HFF-Myc (cell line): ENCODE data around the gene C5AR2.

Experiments used
- DNase-seq: peaks from one replicate; pipeline ENCODE4 v3.0.0-alpha.2; 2011; ENCODE audit warnings: low read depth; ENCODE audit errors: extremely low read depth
- H3K4me3 ChIP-seq: replicated peaks from 2 replicates; pipeline ENCODE4 v1.5.1; 2011; ENCODE audit warnings: low read depth, mild to moderate bottlenecking, control low read depth, low read length
- CTCF ChIP-seq: IDR thresholded peaks from 2 replicates; pipeline ENCODE4 v1.5.1; 2012; ENCODE audit warnings: mild to moderate bottlenecking, low read depth, low read length, control low read depth; ENCODE audit errors: missing control alignments

The C5AR2 gene

DNA sequence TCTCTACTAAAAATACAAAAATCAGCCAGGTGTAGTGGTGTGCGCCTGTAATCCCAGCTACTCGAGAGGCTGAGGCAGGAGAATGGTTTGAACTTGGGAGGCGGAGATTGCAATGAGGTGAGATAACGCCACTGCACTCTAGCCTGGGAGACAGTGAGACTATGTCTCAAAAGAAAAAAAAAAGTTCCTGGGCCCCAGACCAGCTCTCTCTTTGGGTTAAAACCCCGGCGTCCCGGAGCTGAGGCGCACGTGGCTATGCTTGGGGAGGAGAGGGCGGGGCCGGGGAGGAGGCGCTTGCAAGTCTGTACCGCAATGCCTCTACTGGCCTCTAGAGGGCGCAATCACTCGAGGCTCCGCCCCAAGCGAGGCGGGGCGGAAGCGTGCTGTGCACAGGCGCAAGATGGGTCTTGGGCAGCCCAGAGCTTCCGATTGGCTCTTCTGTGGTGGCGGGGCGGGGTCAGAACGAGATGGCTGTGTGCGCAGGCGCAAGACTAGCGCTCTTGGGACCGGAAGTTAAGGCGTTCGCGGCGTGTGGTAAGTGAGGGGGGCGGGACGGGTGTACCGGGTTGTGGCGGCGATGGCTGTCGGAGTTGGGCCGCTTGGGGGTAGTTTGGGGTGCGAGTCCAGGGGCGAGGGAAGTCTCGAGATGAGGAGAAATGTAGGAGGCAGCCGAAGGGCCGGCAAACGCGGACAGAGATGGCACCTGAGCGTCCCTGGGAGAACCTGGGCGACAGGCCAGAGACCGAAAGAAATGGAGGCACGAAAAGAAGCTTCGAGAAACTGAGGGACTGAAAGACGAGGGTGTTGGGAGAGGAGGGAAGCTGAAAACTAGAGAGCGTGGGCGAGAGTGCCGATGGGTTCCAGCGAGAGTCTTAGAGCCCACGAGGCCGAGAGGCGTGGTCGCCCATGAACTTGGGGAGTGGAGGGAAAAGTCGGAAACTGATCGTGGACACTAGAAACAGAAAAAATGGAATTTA, 17.1 kb downstream of the C5AR2 start, which contains the start of gene DHX34:
Gene DHX34 (plus strand): TSS at position 497 of the 977 bp plus-strand sequence. CDS start 3,716 bp downstream, outside the sequence.
- peak; percentile 97 for TF ChIP-seq CTCF
- DNase-seq, result peak; percentile 96
- H3K4me3 ChIP-seq, result peak within 1 kb of the TSS; percentile 94

- H3K4me3 ChIP-seq, result peak overlapping the region; percentile 94
- no peak for DNase-seq
- no peak for TF ChIP-seq CTCF
Observed at GRCh38 chr19:47350630-47351029, 18.7 kb downstream of the C5AR2 start.

GRCh38 chr19:47351548-47351947, 19.6 kb downstream of the C5AR2 start:
- no peak for DNase-seq
- no peak overlapping the region for H3K4me3 ChIP-seq
- TF ChIP-seq CTCF, result no peak

DNA sequence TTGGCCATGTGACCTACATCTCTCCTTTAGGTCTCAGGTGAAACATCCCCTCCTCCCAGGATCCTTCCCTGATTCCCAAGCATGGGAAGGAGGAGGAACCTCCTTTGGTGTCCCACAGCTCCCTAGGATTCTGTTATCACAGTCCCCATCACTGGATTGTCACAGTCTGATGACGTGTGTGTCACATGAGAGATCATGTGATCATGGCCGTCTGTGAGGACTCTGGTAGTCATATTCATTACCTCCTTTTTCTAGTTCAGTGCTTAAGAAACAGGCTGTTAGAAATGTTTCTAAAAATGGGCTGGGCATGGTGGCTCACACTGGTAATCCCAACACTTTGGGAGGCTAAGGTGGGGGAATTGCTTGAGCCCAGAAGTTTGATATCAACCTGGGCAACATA, 20.1 kb downstream of the C5AR2 start:
- no peak for TF ChIP-seq CTCF
- DNase-seq, result no peak
- no peak overlapping the region for H3K4me3 ChIP-seq

DNA sequence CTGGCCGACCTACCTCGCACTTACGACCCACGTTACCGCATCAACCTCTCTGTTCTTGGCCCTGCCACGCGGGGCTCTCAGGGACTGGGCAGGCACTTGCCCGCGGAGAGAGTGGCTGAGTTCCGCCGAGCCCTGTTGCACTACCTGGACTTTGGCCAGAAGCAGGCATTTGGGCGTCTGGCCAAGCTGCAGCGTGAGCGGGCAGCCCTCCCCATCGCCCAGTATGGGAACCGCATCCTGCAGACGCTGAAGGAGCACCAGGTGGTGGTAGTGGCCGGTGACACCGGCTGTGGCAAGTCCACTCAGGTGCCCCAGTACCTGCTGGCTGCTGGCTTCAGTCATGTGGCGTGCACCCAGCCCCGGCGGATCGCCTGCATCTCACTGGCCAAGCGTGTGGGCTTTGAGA, 21.3 kb downstream of the C5AR2 start:
- no peak for TF ChIP-seq CTCF
- no peak overlapping the region for H3K4me3 ChIP-seq
- DNase-seq, result no peak

- TF ChIP-seq CTCF, result no peak
- H3K4me3 ChIP-seq, result no peak overlapping the region
- no peak for DNase-seq
Observed at GRCh38 chr19:47356900-47357299, 24.9 kb downstream of the C5AR2 start.
